ENCODE data around the gene CAPN13.

DNA sequence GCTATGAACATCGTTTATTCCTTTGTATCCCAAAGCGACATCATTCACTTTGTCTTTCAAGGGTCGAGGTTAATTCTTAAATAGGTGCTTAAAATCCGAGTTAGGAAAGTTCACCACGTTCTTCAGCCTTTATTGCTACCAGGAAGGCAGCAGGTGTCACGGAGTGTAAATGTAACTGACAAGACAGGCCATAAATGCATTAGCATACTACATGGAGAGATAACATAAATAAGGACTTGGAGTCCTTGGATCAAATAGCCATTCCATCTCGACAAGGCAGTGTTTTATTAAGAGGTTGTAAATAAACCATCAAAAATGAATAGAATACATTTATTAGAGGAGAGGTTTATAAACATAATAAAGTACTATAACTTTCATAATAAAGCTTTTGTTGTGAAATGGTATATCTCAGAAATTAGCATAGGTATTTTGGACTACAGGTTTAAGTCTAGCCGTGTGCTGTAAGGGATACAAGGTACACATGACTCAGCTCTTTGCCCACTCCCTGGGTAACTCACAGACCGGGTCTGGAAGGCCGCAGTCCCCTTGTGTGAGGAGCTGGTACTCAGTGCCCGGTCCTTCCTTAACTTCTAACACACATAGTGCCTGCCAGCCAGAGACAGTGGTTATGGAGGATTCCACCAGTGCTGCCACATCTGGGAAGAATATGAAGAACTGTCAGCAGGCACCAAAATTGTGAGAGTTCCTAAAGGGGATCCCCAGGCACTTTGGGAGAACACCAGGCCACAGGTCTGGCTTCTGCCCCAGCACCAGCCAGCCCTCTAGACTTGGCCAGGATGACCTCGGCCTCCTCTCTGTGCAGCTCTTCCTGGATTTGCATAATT is 29.4 kb downstream of the CAPN13 start:
- no peak for TF ChIP-seq POLR2AphosphoS5 (IDR thresholded peaks at IDR 0.05; ENCODE audit: low read depth, low read length)
- TF ChIP-seq, protein P1, sequence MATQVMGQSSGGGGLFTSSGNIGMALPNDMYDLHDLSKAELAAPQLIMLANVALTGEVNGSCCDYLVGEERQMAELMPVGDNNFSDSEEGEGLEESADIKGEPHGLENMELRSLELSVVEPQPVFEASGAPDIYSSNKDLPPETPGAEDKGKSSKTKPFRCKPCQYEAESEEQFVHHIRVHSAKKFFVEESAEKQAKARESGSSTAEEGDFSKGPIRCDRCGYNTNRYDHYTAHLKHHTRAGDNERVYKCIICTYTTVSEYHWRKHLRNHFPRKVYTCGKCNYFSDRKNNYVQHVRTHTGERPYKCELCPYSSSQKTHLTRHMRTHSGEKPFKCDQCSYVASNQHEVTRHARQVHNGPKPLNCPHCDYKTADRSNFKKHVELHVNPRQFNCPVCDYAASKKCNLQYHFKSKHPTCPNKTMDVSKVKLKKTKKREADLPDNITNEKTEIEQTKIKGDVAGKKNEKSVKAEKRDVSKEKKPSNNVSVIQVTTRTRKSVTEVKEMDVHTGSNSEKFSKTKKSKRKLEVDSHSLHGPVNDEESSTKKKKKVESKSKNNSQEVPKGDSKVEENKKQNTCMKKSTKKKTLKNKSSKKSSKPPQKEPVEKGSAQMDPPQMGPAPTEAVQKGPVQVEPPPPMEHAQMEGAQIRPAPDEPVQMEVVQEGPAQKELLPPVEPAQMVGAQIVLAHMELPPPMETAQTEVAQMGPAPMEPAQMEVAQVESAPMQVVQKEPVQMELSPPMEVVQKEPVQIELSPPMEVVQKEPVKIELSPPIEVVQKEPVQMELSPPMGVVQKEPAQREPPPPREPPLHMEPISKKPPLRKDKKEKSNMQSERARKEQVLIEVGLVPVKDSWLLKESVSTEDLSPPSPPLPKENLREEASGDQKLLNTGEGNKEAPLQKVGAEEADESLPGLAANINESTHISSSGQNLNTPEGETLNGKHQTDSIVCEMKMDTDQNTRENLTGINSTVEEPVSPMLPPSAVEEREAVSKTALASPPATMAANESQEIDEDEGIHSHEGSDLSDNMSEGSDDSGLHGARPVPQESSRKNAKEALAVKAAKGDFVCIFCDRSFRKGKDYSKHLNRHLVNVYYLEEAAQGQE (IDR thresholded peaks at IDR 0.05; ENCODE audit: insufficient read depth in 1 of 2, low read depth in 2 of 2, low read length in 2 of 2), result no peak

All from PFSK-1 (cell line).